ENCODE data around the gene SNX33. TPM values are rescaled to one million over a fixed set of nuclear protein-coding genes. Genes with fewer than 3 reads are reported as not detected.

SNX33 gene
- total RNA-seq, 1 donor from 2014 or later, result 10.1 TPM

GRCh38 chr15:75606026-75606425 is 41.7 kb upstream of the SNX33 start:
- Histone ChIP-seq H2AFZ (replicated peaks) (no peak overlapping the region), H3K4me3 (no peak overlapping the region), H3K27ac (no peak overlapping the region), H3K4me1 (no peaks in the 10 kb centered on the region), H3F3A (ENCODE audit: low read depth) (no peaks in the 10 kb centered on the region), H3K36me3 (no peaks in the 10 kb centered on the region), H4K20me1 (ENCODE audit: low read depth) (no peaks in the 10 kb centered on the region), H3K79me2 (ENCODE audit: low read depth) (no peaks in the 10 kb centered on the region), H3K9ac (no peak overlapping the region), H3K9me3 (ENCODE audit: low read depth) (no peaks in the 10 kb centered on the region), H3K27me3 (no peaks in the 10 kb centered on the region), H3K4me2 (no peak overlapping the region)
- DNase-seq (ENCODE audit: low spot score), result no peak
- no peak overlapping the region for H3K4me3 Mint-ChIP-seq
- no peaks in the 10 kb centered on the region for H3K27me3 Mint-ChIP-seq (ENCODE audit: insufficient read depth, low read depth)
- no peaks in the 10 kb centered on the region for H3K9me3 Mint-ChIP-seq
- H3K36me3 Mint-ChIP-seq, result peaks cover 27% of the 10 kb centered on the region
- no peaks in the 10 kb centered on the region for H3K4me1 Mint-ChIP-seq
- TF ChIP-seq EZH2 (IDR thresholded peaks at IDR 0.05), result no peak
- no peak for TF ChIP-seq CTCF (IDR thresholded peaks at IDR 0.05)
- TF ChIP-seq EZH2phosphoT487 (IDR thresholded peaks at IDR 0.05), result no peak
- H3K27ac Mint-ChIP-seq, result no peak overlapping the region

GRCh38 chr15:75606711-75607699 is 40.7 kb upstream of the SNX33 start:
- no peak overlapping the region for H2AFZ ChIP-seq (replicated peaks)
- DNase-seq (ENCODE audit: low spot score), result no peak
- no peak overlapping the region for H3K9ac ChIP-seq
- H3K4me1 ChIP-seq, result no peaks in the 10 kb centered on the region
- H3K4me2 ChIP-seq, result no peak overlapping the region
- H3K27ac ChIP-seq, result no peak overlapping the region
- H3F3A ChIP-seq (ENCODE audit: low read depth), result no peaks in the 10 kb centered on the region
- no peaks in the 10 kb centered on the region for H4K20me1 ChIP-seq (ENCODE audit: low read depth)
- H3K9me3 ChIP-seq (ENCODE audit: low read depth), result no peaks in the 10 kb centered on the region
- no peaks in the 10 kb centered on the region for H3K27me3 ChIP-seq
- no peaks in the 10 kb centered on the region for H3K79me2 ChIP-seq (ENCODE audit: low read depth)
- H3K4me3 ChIP-seq, result no peak overlapping the region
- H3K9me3 Mint-ChIP-seq, result no peaks in the 10 kb centered on the region
- H3K4me1 Mint-ChIP-seq, result no peaks in the 10 kb centered on the region
- no peak overlapping the region for H3K4me3 Mint-ChIP-seq
- no peaks in the 10 kb centered on the region for H3K36me3 ChIP-seq
- H3K27me3 Mint-ChIP-seq (ENCODE audit: insufficient read depth, low read depth), result no peaks in the 10 kb centered on the region
- no peak for TF ChIP-seq EZH2 (IDR thresholded peaks at IDR 0.05)
- peaks cover 29% of the 10 kb centered on the region for H3K36me3 Mint-ChIP-seq
- H3K27ac Mint-ChIP-seq, result no peak overlapping the region

- Mint-ChIP-seq H3K9me3 (no peaks in the 10 kb centered on the region), H3K36me3 (peaks cover 31% of the 10 kb centered on the region), H3K4me1 (no peaks in the 10 kb centered on the region), H3K27ac (no peak overlapping the region), H3K27me3 (ENCODE audit: insufficient read depth, low read depth) (peaks cover 2% of the 10 kb centered on the region), H3K4me3 (no peak overlapping the region)
- Histone ChIP-seq H3K4me3 (no peak overlapping the region), H3K36me3 (peaks cover 10% of the 10 kb centered on the region), H3K9ac (no peak overlapping the region), H3K4me1 (no peaks in the 10 kb centered on the region), H3F3A (ENCODE audit: low read depth) (no peaks in the 10 kb centered on the region), H3K79me2 (ENCODE audit: low read depth) (no peaks in the 10 kb centered on the region), H3K4me2 (no peak overlapping the region), H4K20me1 (ENCODE audit: low read depth) (no peaks in the 10 kb centered on the region), H3K27me3 (no peaks in the 10 kb centered on the region), H3K27ac (no peak overlapping the region), H3K9me3 (ENCODE audit: low read depth) (no peaks in the 10 kb centered on the region), H2AFZ (replicated peaks) (no peak overlapping the region)
- DNase-seq (ENCODE audit: low spot score), result no peak
- TF ChIP-seq EZH2 (IDR thresholded peaks at IDR 0.05) (no peak), EZH2phosphoT487 (IDR thresholded peaks at IDR 0.05) (no peak), CTCF (IDR thresholded peaks at IDR 0.05) (no peak)
Measured at GRCh38 chr15:75616766-75617165, 30.9 kb upstream of the SNX33 start.
